IMR-90 (cell line): Measurements from ENCODE around the gene LY6G6F. TPM values are rescaled to one million over a fixed set of nuclear protein-coding genes. Genes with fewer than 3 reads are reported as not detected.

Experiments used
- ATAC-seq: fragments of 200-7000 bp; cut with Tn5 transposase; 2 replicates; pipeline ENCODE4 v1.9.1; 2020; ENCODE audit warnings: low read depth, mild to moderate bottlenecking, moderate library complexity
- BruUV-seq: library from RNA; stranded (reverse); fragments of 400-500 nt; replicated peaks from 2 replicates; lab custom pipeline; 2021; lab: Mats Ljungman, UMichigan
- CTCF ChIA-PET: fragments of 300-600 bp; formaldehyde crosslinking; extraction: SDS; loops from one replicate; lab custom pipeline; 2021; ENCODE audit warnings: antibody characterized with exemption; lab: Yijun Ruan, JAX
- POLR2A ChIA-PET: fragments of 300-600 bp; sonication (Branson Sonifier 250); formaldehyde crosslinking; loops from one replicate; lab custom pipeline; 2022; ENCODE audit warnings: antibody characterized with exemption; ENCODE audit not compliant: unreplicated experiment; lab: Charles Lee
- DNase-seq: peaks from one replicate; pipeline ENCODE4 v3.0.0; 2013
- H2AFZ ChIP-seq: replicated peaks from 2 replicates; pipeline ENCODE3; 2013; ENCODE audit warnings: low read length, mild to moderate bottlenecking; ENCODE audit not compliant: poor library complexity
- H2AK5ac ChIP-seq: 2 replicates; pipeline ENCODE4 v1.6.1; 2013; ENCODE audit warnings: low read depth, low read length, inconsistent platforms
- H2AK9ac ChIP-seq: replicated peaks from 2 replicates; pipeline ENCODE3; 2013; ENCODE audit warnings: mild to moderate bottlenecking, low read depth, low read length, moderate library complexity; ENCODE audit not compliant: poor library complexity
- H2BK120ac ChIP-seq: 2 replicates; pipeline ENCODE4 v1.6.1; 2013; ENCODE audit warnings: low read depth, low read length, inconsistent platforms
- H2BK15ac ChIP-seq: 3 replicates; pipeline ENCODE4 v1.6.1; 2013; ENCODE audit warnings: low read depth, low read length, inconsistent platforms
- H2BK20ac ChIP-seq: 2 replicates; pipeline ENCODE4 v1.6.1; 2013; ENCODE audit warnings: low read depth, mild to moderate bottlenecking, inconsistent platforms, low read length, moderate library complexity
- H2BK5ac ChIP-seq: 2 replicates; pipeline ENCODE4 v1.6.1; 2013; ENCODE audit warnings: mild to moderate bottlenecking, low read depth, low read length, inconsistent platforms; ENCODE audit not compliant: poor library complexity, severe bottlenecking
- H3K14ac ChIP-seq: replicated peaks from 2 replicates; pipeline ENCODE4 v1.6.1; 2013; ENCODE audit warnings: low read depth, low read length, inconsistent platforms
- H3K18ac ChIP-seq: 2 replicates; pipeline ENCODE4 v1.6.1; 2013; ENCODE audit warnings: low read depth, low read length, control low read depth
- H3K23ac ChIP-seq: 2 replicates; pipeline ENCODE4 v1.6.1; 2013; ENCODE audit warnings: low read depth, low read length, inconsistent platforms
- H3K27ac ChIP-seq: 2 replicates; pipeline ENCODE4 v1.5.1; 2013; ENCODE audit warnings: mild to moderate bottlenecking, control low read depth, low read length; ENCODE audit not compliant: insufficient read depth
- H3K27me3 ChIP-seq: 2 replicates; pipeline ENCODE4 v1.6.1; 2013; ENCODE audit warnings: low read length; ENCODE audit not compliant: control insufficient read depth, insufficient read depth
- H3K36me3 ChIP-seq: 2 replicates; pipeline ENCODE4 v1.6.1; 2013; ENCODE audit warnings: low read length, mixed read lengths; ENCODE audit not compliant: control insufficient read depth, insufficient read depth
- H3K4ac ChIP-seq: 2 replicates; pipeline ENCODE4 v1.6.1; 2013; ENCODE audit warnings: low read depth, low read length, inconsistent platforms
- H3K4me1 ChIP-seq: 2 replicates; pipeline ENCODE4 v1.6.1; 2013; ENCODE audit warnings: low read length, mixed read lengths; ENCODE audit not compliant: control insufficient read depth, insufficient read depth
- H3K4me2 ChIP-seq: 2 replicates; pipeline ENCODE4 v1.6.1; 2013; ENCODE audit warnings: low read depth, mild to moderate bottlenecking, control low read depth, low read length, moderate library complexity
- H3K4me3 ChIP-seq: 2 replicates; pipeline ENCODE4 v1.5.1; 2013; ENCODE audit warnings: low read depth, mild to moderate bottlenecking, control low read depth, low read length, moderate library complexity; ENCODE audit not compliant: insufficient read depth
- H3K56ac ChIP-seq: 2 replicates; pipeline ENCODE4 v1.6.1; 2013; ENCODE audit warnings: low read length, inconsistent platforms; ENCODE audit not compliant: insufficient read depth; ENCODE audit errors: extremely low read depth
- H3K79me1 ChIP-seq, 2 experiments: 2 replicates each; pipeline ENCODE4 v1.6.1; 2013; ENCODE audit warnings: low read length in 2 of 2, inconsistent platforms in 1 of 2, low read depth in 1 of 2
- H3K9ac ChIP-seq: 2 replicates; pipeline ENCODE4 v1.6.1; 2013; ENCODE audit warnings: low read depth, low read length, control low read depth
- H3K9me1 ChIP-seq: 2 replicates; pipeline ENCODE4 v1.6.1; 2013; ENCODE audit warnings: low read length, inconsistent platforms; ENCODE audit not compliant: insufficient read depth
- H3K9me3 ChIP-seq: 2 replicates; pipeline ENCODE4 v1.6.1; 2013; ENCODE audit warnings: low read length; ENCODE audit not compliant: control insufficient read depth, insufficient read depth
- H4K20me1 ChIP-seq: 2 replicates; pipeline ENCODE4 v1.6.1; 2013; ENCODE audit warnings: low read length, inconsistent platforms; ENCODE audit not compliant: insufficient read depth
- H4K5ac ChIP-seq: 2 replicates; pipeline ENCODE4 v1.6.1; 2013; ENCODE audit warnings: mild to moderate bottlenecking, low read depth, low read length, control low read depth
- H4K8ac ChIP-seq, 2 experiments: 2 replicates each; pipeline ENCODE4 v1.6.1; 2013; ENCODE audit warnings: low read depth in 2 of 2, low read length in 2 of 2, control low read depth in 1 of 2, inconsistent platforms in 1 of 2
- H4K91ac ChIP-seq: 2 replicates; pipeline ENCODE4 v1.6.1; 2013; ENCODE audit warnings: low read depth, low read length, inconsistent platforms; ENCODE audit not compliant: insufficient read depth
- BHLHE40 ChIP-seq: fragments of 150-350 bp; IDR thresholded peaks from 2 replicates; pipeline ENCODE4 v1.6.1; 2016; ENCODE audit warnings: mild to moderate bottlenecking, low read depth, low read length
- CEBPB ChIP-seq: IDR thresholded peaks from 2 replicates; pipeline ENCODE4 v1.6.1; 2012; ENCODE audit warnings: low read depth, low read length, improper control_type of control experiment
- CHD1 ChIP-seq: IDR thresholded peaks from 2 replicates; pipeline ENCODE4 v1.6.1; 2012; ENCODE audit warnings: low read depth, low read length, improper control_type of control experiment
- MAFK ChIP-seq: IDR thresholded peaks from 2 replicates; pipeline ENCODE4 v1.6.1; 2012; ENCODE audit warnings: low read depth, low read length, improper control_type of control experiment
- MAZ ChIP-seq: IDR thresholded peaks from 2 replicates; pipeline ENCODE4 v1.6.1; 2012; ENCODE audit warnings: low read depth, mild to moderate bottlenecking, low read length, improper control_type of control experiment, moderate library complexity, borderline replicate concordance
- MXI1 ChIP-seq: IDR thresholded peaks from 2 replicates; pipeline ENCODE4 v1.6.1; 2012; ENCODE audit warnings: low read depth, mild to moderate bottlenecking, low read length, moderate library complexity, borderline replicate concordance
- NFE2L2 ChIP-seq: fragments of 150-350 bp; IDR thresholded peaks from 2 replicates; pipeline ENCODE4 v1.6.1; 2016; ENCODE audit warnings: low read depth, mild to moderate bottlenecking, low read length
- POLR2A ChIP-seq: IDR thresholded peaks from 2 replicates; pipeline ENCODE4 v1.6.1; 2012; ENCODE audit warnings: mild to moderate bottlenecking, low read depth, low read length
- RAD21 ChIP-seq: IDR thresholded peaks from 2 replicates; pipeline ENCODE4 v1.6.1; 2012; ENCODE audit warnings: low read length, improper control_type of control experiment
- RCOR1 ChIP-seq: IDR thresholded peaks from 2 replicates; pipeline ENCODE4 v1.6.1; 2012; ENCODE audit warnings: mild to moderate bottlenecking, low read length, improper control_type of control experiment; ENCODE audit not compliant: insufficient replicate concordance
- RFX5 ChIP-seq: IDR thresholded peaks from 2 replicates; pipeline ENCODE4 v1.8.0; 2012; ENCODE audit warnings: low read depth, mild to moderate bottlenecking, low read length, moderate library complexity
- SMC3 ChIP-seq: fragments of 150-350 bp; IDR thresholded peaks from 2 replicates; pipeline ENCODE4 v1.6.1; 2016; ENCODE audit warnings: low read depth, mild to moderate bottlenecking, antibody characterized with exemption, low read length, moderate library complexity
- WGBS, 2 experiments: methylation state at CpG; one replicate each; pipeline versions ENCODE4 v1.1.5 to v1.1.7; 2013; ENCODE audit warnings: missing lambda C conversion rate in 2 of 2; ENCODE audit not compliant: insufficient read length in 1 of 2; ENCODE audit errors: extremely low coverage in 2 of 2; 5-methylcytosine and 5-hydroxymethylcytosine counted together
- dilution Hi-C: fragments of 300-500 bp; cut with HindIII; formaldehyde crosslinking; loops from one replicate; pipeline ENCODE4 v1.14.3; 2018; ENCODE audit warnings: low sequenced_read_pairs; ENCODE audit not compliant: unreplicated experiment
- in situ Hi-C: fragments of 300-500 bp; cut with MboI; formaldehyde crosslinking; loops from 3 replicates; pipeline ENCODE4 v1.14.3; 2019; ENCODE audit warnings: low sequenced_read_pairs, inconsistent platforms, mixed read lengths
- intact Hi-C: fragments of 100-400 bp; cut with micrococcal nuclease; formaldehyde crosslinking; loops from 2 replicates; pipeline ENCODE4 v1.10.0; 2022
- polyA plus RNA-seq, 3 experiments: library from polyadenylated mRNA; depleted of rRNA; stranded (reverse); fragments of >200 nt; gene quantifications; 2 replicates each; pipeline ENCODE4 v1.2.3, GENCODE V29; 2012; ENCODE audit warnings: low replicate concordance in 1 of 3
- total RNA-seq: library from RNA; depleted of rRNA; stranded (reverse); fragments of >200 nt; gene quantifications from 2 replicates; pipeline ENCODE4 v1.2.3, GENCODE V29; 2012
- TF ChIP-seq, protein P1 (sequence below): fragments of 150-350 bp; IDR thresholded peaks from 2 replicates; pipeline ENCODE4 v1.6.1; 2017; ENCODE audit warnings: mild to moderate bottlenecking, antibody characterized with exemption, low read length, low read depth
- TF ChIP-seq, protein P2 (sequence below): fragments of 150-350 bp; IDR thresholded peaks from 2 replicates; pipeline ENCODE4 v1.6.1; 2016; ENCODE audit warnings: low read depth, mild to moderate bottlenecking, low read length, moderate library complexity, borderline replicate concordance

Gene LY6G6F
- total and polyA plus RNA-seq, 2 of the 4 experiments (the other 2 are of a cell fraction) = not detected

DNA sequence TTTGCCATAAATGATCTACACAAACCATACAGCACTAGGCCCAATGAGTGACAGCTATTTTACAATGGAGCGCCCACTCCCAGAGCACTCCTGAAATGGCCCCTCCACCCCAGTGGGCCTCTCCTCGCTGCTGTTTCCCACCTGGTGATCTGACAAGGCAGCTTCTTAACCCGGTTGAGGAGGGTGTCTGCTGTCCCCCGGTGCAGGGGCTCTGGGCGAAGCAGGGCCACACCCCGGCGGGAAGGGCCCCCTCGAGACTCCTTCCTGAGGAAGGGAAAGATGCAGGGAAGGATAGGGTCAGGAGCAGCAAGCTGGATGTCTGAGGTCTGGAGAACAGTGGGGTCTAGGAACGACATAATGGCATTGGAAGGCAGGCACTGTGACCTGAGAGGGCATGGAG lies 13.8 kb upstream of the LY6G6F start:
- Histone ChIP-seq H3K4me2 (no peak overlapping the region), H4K20me1 (0 out of 2 replicates have a peak, but pooled peaks cover 4% of the 10 kb centered on the region), H4K8ac (no peak overlapping the region), H4K5ac (no peak overlapping the region), H3K56ac (no peak overlapping the region), H3K4me3 (no peak overlapping the region), H3K18ac (no peak overlapping the region), H3K4ac (no peak overlapping the region), H2AK5ac (no peak overlapping the region), H3K9ac (no peak overlapping the region), H3K4me1 (no peaks in the 10 kb centered on the region), H3K9me3 (no peaks in the 10 kb centered on the region), H2AK9ac (no peak overlapping the region), H2BK15ac (no peak overlapping the region), H3K23ac (no peak overlapping the region), H3K79me1 (peaks cover 4 to 18% of the 10 kb centered on the region in 2 experiments; a peak in 3 of 4 replicates), H3K14ac (no peak overlapping the region), H3K27ac (no peak overlapping the region), H4K91ac (no peak overlapping the region), H3K36me3 (peaks cover 69% of the 10 kb centered on the region), H2BK120ac (no peak overlapping the region), H2BK20ac (no peak overlapping the region), H3K9me1 (no peaks in the 10 kb centered on the region), H3K27me3 (no peaks in the 10 kb centered on the region), H2BK5ac (no peak overlapping the region), H2AFZ (no peak overlapping the region)
- dilution Hi-C loops (no loop called here), in situ Hi-C loops (no loop called here), intact Hi-C loops (no loop called here)
- 92% methylated on average over 7 of the region's 9 CpGs; no CpG with 5 or more reads in 1 of the 2 experiments for WGBS, 2 experiments
- ChIA-PET CTCF (no interaction called here), POLR2A (no interaction called here)
- ATAC-seq (no peak), DNase-seq (no peak)
- TF ChIP-seq SMC3 = no peak
- no peak for TF ChIP-seq RCOR1
- TF ChIP-seq MAFK = no peak
- no peak for TF ChIP-seq RFX5
- TF ChIP-seq RAD21 = no peak
- TF ChIP-seq MAZ = no peak
- no peak for TF ChIP-seq CHD1
- TF ChIP-seq NFE2L2 = no peak
- TF ChIP-seq, protein P1, sequence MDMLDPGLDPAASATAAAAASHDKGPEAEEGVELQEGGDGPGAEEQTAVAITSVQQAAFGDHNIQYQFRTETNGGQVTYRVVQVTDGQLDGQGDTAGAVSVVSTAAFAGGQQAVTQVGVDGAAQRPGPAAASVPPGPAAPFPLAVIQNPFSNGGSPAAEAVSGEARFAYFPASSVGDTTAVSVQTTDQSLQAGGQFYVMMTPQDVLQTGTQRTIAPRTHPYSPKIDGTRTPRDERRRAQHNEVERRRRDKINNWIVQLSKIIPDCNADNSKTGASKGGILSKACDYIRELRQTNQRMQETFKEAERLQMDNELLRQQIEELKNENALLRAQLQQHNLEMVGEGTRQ = no peak
- no peak for TF ChIP-seq POLR2A
- no peak for TF ChIP-seq CEBPB
- TF ChIP-seq BHLHE40 = no peak
- TF ChIP-seq, protein P2, sequence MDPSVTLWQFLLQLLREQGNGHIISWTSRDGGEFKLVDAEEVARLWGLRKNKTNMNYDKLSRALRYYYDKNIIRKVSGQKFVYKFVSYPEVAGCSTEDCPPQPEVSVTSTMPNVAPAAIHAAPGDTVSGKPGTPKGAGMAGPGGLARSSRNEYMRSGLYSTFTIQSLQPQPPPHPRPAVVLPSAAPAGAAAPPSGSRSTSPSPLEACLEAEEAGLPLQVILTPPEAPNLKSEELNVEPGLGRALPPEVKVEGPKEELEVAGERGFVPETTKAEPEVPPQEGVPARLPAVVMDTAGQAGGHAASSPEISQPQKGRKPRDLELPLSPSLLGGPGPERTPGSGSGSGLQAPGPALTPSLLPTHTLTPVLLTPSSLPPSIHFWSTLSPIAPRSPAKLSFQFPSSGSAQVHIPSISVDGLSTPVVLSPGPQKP = no peak
- no peak for TF ChIP-seq MXI1
- no TSS peak for BruUV-seq
